Measurements from ENCODE around the gene NSMCE1. TPM values are rescaled to one million over a fixed set of nuclear protein-coding genes. Genes with fewer than 3 reads are reported as not detected.

NSMCE1 gene
- total RNA-seq = 10 to 100 TPM; 50.4 to 71.1 TPM
- 10 to 100 TPM; 62.4 to 76.9 TPM for polyA plus RNA-seq (ENCODE audit: insufficient read length in 2 of 2)
- long read RNA-seq, donor 1, transcript NSMCE1-201 (8 exons, 1,067 nt) = major isoform, 25 of 26 reads
- long read RNA-seq, donor 1, partial matches to known transcripts = 0 of 26 reads
- long read RNA-seq, donor 1, other reads (novel, unspliced or antisense) = 0 of 26 reads
- long read RNA-seq, donor 2, transcript NSMCE1-201 (8 exons, 1,067 nt) = major isoform, 8 of 8 reads
- long read RNA-seq, donor 2, partial matches to known transcripts = 0 of 8 reads
- long read RNA-seq, donor 2, other reads (novel, unspliced or antisense) = 0 of 8 reads
- long read RNA-seq, donor 3, transcript NSMCE1-201 (8 exons, 1,067 nt) = major isoform, 12 of 17 reads
- long read RNA-seq, donor 3, partial matches to known transcripts = 5 of 17 reads
- long read RNA-seq, donor 3, other reads (novel, unspliced or antisense) = 0 of 17 reads
- long read RNA-seq, donor 4, transcript NSMCE1-201 (8 exons, 1,067 nt) = major isoform, 38 of 44 reads
- long read RNA-seq, donor 4, partial matches to known transcripts = 6 of 44 reads
- long read RNA-seq, donor 4, other reads (novel, unspliced or antisense) = 0 of 44 reads

DNA sequence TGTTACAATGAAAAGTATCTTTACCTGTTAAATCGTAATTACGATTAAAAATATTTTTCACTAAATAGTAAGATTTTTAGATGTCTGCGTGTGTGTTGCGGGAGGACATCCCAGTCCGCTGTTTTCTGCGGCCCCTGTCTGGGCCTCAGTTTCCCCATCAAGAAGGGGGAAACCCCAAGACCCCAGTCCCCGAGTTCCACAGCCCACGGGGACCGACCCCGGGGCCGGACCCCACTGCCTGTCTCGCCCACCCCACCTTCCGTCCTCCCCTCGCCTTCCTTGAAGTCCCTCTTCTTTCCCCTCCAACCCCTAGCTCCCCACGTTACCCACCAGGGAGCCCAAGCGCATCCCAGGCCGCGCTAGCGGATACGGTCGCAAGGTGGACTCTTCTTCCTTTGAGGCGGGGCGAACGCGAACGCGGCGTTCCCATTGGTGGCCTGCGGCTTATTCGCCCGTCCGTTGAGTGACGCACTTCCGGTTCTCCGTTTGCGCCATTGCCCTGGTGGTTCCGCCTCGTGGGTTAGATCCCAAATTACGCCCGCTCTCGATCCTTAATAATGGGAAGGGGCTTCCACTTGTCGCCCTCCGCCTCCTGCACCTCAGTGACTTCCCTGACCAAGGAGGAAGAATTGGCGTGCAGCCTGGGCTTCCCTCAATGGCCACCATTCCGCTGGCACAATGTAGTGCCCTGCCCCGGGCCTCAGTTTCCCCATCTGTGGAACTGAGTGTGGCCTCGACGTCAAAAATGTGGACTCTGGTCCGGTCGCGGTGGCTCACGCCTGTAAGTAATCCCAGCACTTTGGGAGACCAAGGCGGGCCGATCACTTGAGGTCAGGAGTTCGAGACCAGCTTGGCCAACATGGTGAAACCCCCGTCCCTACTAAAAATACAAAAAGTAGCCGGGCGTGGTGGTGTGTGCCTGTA lies at the start of gene NSMCE1:
TSS of gene NSMCE1 (minus strand) at position 397 of the 924 bp plus-strand sequence. CDS start 11,202 bp downstream, outside the sequence.
- Histone ChIP-seq H3K36me3 (ENCODE audit: control insufficient read depth, insufficient read depth, low read length) (no peaks in the 10 kb centered on the region), H3K4me1 (ENCODE audit: control insufficient read depth, insufficient read depth, low read length) (peaks cover 16% of the 10 kb centered on the region), H3K4me3 (ENCODE audit: low read depth, low read length) (peak within 1 kb of the TSS; percentile 89), H3K27ac (ENCODE audit: low read depth, low read length) (peak within 1 kb of the TSS; percentile 63), H3K27me3 (ENCODE audit: control insufficient read depth, insufficient read depth, low read length) (no peaks in the 10 kb centered on the region), H3K9me3 (ENCODE audit: control insufficient read depth, insufficient read depth, low read length) (no peaks in the 10 kb centered on the region)
- 6% methylated on average over 49 of the region's 58 CpGs for WGBS (ENCODE audit: insufficient coverage)
- peak; percentile 93 to 99 (median 96) for DNase-seq (ENCODE audit: low read depth in 4 of 6, low spot score in 6 of 6)

GRCh38 chr16:27317738-27318391 lies 49.3 kb upstream of the NSMCE1 start:
- no peak overlapping the region for H3K4me3 ChIP-seq (ENCODE audit: low read depth, low read length)
- no peaks in the 10 kb centered on the region for H3K36me3 ChIP-seq (ENCODE audit: control insufficient read depth, insufficient read depth, low read length)
- H3K9me3 ChIP-seq (ENCODE audit: control insufficient read depth, insufficient read depth, low read length) = no peaks in the 10 kb centered on the region
- 92% methylated on average over 10 of the region's 10 CpGs for WGBS (ENCODE audit: insufficient coverage)
- H3K27me3 ChIP-seq (ENCODE audit: control insufficient read depth, insufficient read depth, low read length) = peaks cover 26% of the 10 kb centered on the region
- H3K27ac ChIP-seq (ENCODE audit: low read depth, low read length) = no peak overlapping the region
- H3K4me1 ChIP-seq (ENCODE audit: control insufficient read depth, insufficient read depth, low read length) = peaks cover 9% of the 10 kb centered on the region
- DNase-seq (ENCODE audit: low read depth in 4 of 6, low spot score in 6 of 6) = no peak

DNA sequence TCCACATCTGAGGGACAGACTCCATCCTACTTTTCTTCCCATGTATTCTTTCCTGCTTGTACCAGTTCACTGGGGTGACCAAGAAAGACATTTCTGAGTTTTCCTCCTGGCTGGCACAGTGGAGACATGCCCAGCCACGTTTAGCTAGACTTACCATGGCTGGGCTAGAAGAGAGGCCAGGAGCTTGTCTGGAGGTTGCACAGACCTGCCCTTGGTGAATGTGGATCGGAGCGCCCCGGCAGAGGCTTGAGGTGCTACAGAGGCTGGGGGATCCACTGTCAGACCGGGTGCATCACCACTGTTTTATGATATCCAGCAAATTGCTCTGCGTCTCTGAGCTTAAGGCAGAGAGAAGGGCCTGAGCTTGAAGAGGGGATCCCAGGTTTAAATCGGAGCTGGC lies 48.7 kb upstream of the NSMCE1 start:
- no peaks in the 10 kb centered on the region for H3K36me3 ChIP-seq (ENCODE audit: control insufficient read depth, insufficient read depth, low read length)
- 81% methylated on average over 7 of the region's 7 CpGs for WGBS (ENCODE audit: insufficient coverage)
- H3K4me3 ChIP-seq (ENCODE audit: low read depth, low read length) = no peak overlapping the region
- H3K27me3 ChIP-seq (ENCODE audit: control insufficient read depth, insufficient read depth, low read length) = peaks cover 31% of the 10 kb centered on the region
- DNase-seq (ENCODE audit: low read depth in 4 of 6, low spot score in 6 of 6) = no peak
- no peaks in the 10 kb centered on the region for H3K9me3 ChIP-seq (ENCODE audit: control insufficient read depth, insufficient read depth, low read length)
- no peak overlapping the region for H3K27ac ChIP-seq (ENCODE audit: low read depth, low read length)
- H3K4me1 ChIP-seq (ENCODE audit: control insufficient read depth, insufficient read depth, low read length) = peaks cover 9% of the 10 kb centered on the region

DNA sequence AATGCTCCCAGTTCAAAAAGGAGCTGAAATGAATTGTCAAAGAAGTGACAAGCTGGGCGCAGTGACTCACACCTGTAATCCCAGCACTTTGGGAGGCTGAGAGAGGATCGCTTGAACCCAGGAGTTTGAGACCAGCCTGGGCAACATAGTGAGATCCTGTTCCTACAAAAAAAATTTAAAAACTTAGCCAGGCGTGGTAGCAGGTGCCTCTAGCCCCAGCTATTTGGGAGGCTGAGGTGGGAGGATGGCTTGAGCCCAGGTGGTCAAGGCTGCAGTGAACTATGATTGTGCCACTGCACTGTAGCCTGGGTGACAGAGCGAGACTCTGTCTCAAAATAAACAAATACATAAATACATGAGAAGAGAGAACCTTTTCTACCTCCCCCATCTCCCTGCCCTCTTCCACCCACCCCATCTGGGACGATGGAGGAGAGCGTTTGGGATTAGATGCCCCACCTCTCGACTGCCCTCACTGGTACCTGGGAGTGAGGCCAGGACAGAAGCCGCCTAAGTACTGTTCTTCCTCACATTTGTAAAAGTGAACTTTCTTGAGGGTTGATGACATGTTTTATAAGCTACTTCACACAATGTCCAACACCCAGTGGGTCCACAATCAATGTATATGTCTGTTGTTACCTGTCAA lies 47.6 kb upstream of the NSMCE1 start:
- no peak overlapping the region for H3K27ac ChIP-seq (ENCODE audit: low read depth, low read length)
- no peaks in the 10 kb centered on the region for H3K36me3 ChIP-seq (ENCODE audit: control insufficient read depth, insufficient read depth, low read length)
- DNase-seq (ENCODE audit: low read depth in 4 of 6, low spot score in 6 of 6) = no peak
- 95% methylated on average over 2 of the region's 8 CpGs for WGBS (ENCODE audit: insufficient coverage)
- H3K4me3 ChIP-seq (ENCODE audit: low read depth, low read length) = no peak overlapping the region
- peaks cover 39% of the 10 kb centered on the region for H3K27me3 ChIP-seq (ENCODE audit: control insufficient read depth, insufficient read depth, low read length)
- peaks cover 9% of the 10 kb centered on the region for H3K4me1 ChIP-seq (ENCODE audit: control insufficient read depth, insufficient read depth, low read length)
- no peaks in the 10 kb centered on the region for H3K9me3 ChIP-seq (ENCODE audit: control insufficient read depth, insufficient read depth, low read length)

GRCh38 chr16:27315333-27316037 lies 46.9 kb upstream of the NSMCE1 start:
- Histone ChIP-seq H3K27me3 (ENCODE audit: control insufficient read depth, insufficient read depth, low read length) (peaks cover 40% of the 10 kb centered on the region), H3K4me3 (ENCODE audit: low read depth, low read length) (no peak overlapping the region), H3K4me1 (ENCODE audit: control insufficient read depth, insufficient read depth, low read length) (peaks cover 9% of the 10 kb centered on the region), H3K36me3 (ENCODE audit: control insufficient read depth, insufficient read depth, low read length) (no peaks in the 10 kb centered on the region), H3K9me3 (ENCODE audit: control insufficient read depth, insufficient read depth, low read length) (no peaks in the 10 kb centered on the region), H3K27ac (ENCODE audit: low read depth, low read length) (no peak overlapping the region)
- no peak for DNase-seq (ENCODE audit: low read depth in 4 of 6, low spot score in 6 of 6)
- WGBS (ENCODE audit: insufficient coverage) = 57% methylated on average over 7 of the region's 9 CpGs

GRCh38 chr16:27314986-27315332 lies 46.4 kb upstream of the NSMCE1 start:
- Histone ChIP-seq H3K9me3 (ENCODE audit: control insufficient read depth, insufficient read depth, low read length) (no peaks in the 10 kb centered on the region), H3K4me3 (ENCODE audit: low read depth, low read length) (no peak overlapping the region), H3K27me3 (ENCODE audit: control insufficient read depth, insufficient read depth, low read length) (peaks cover 40% of the 10 kb centered on the region), H3K27ac (ENCODE audit: low read depth, low read length) (no peak overlapping the region), H3K36me3 (ENCODE audit: control insufficient read depth, insufficient read depth, low read length) (no peaks in the 10 kb centered on the region), H3K4me1 (ENCODE audit: control insufficient read depth, insufficient read depth, low read length) (peaks cover 9% of the 10 kb centered on the region)
- no peak for DNase-seq (ENCODE audit: low read depth in 4 of 6, low spot score in 6 of 6)
- 90% methylated on average over 1 of the region's 2 CpGs for WGBS (ENCODE audit: insufficient coverage)

DNA sequence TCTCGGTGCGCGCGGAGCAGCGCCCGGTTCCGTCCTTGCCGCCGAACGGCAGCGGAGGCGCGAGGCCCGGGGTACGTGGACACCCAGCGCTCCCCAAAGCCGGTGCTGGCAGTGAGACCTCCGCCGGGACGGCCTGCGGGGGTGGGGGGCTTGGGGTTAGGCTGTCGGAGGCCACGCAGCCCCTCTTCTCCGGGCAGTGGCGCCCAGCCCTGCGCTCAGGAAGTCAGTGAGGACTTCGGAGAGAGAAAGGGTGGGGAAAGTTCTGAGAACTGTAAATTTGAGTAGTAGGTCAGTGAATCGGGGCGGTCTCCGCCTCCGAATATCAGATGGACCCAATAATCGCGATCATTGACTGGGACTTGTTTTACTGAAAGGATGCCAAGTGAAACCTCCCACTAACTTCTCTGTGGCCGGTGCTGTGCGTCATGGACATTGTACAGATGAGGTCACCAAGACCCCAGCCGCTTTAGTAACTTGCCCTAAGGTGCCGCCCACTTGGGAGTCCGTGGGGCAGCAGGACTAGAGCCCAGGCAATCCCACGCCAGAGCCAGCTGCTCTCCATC lies 45.7 kb upstream of the NSMCE1 start:
- Histone ChIP-seq H3K4me1 (ENCODE audit: control insufficient read depth, insufficient read depth, low read length) (peaks cover 9% of the 10 kb centered on the region), H3K9me3 (ENCODE audit: control insufficient read depth, insufficient read depth, low read length) (no peaks in the 10 kb centered on the region), H3K27ac (ENCODE audit: low read depth, low read length) (peak overlapping the region; percentile 64), H3K27me3 (ENCODE audit: control insufficient read depth, insufficient read depth, low read length) (peaks cover 40% of the 10 kb centered on the region), H3K36me3 (ENCODE audit: control insufficient read depth, insufficient read depth, low read length) (no peaks in the 10 kb centered on the region), H3K4me3 (ENCODE audit: low read depth, low read length) (peak overlapping the region; percentile 43)
- WGBS (ENCODE audit: insufficient coverage) = 2% methylated on average over 37 of the region's 39 CpGs
- DNase-seq (ENCODE audit: low read depth in 4 of 6, low spot score in 6 of 6) = peak in 2 of 6 donors; percentile 7 to 54

GRCh38 chr16:27313422-27314160 lies 45.0 kb upstream of the NSMCE1 start, which contains the start of gene IL4R:
TSS of gene IL4R (plus strand) at chr16:27313974. CDS start at chr16:27340204, 26,230 bp downstream.
- peaks cover 9% of the 10 kb centered on the region for H3K4me1 ChIP-seq (ENCODE audit: control insufficient read depth, insufficient read depth, low read length)
- peaks cover 3% of the 10 kb centered on the region for H3K9me3 ChIP-seq (ENCODE audit: control insufficient read depth, insufficient read depth, low read length)
- DNase-seq (ENCODE audit: low read depth in 4 of 6, low spot score in 6 of 6) = peak in 1 of 6 donors; percentile 40
- peak within 1 kb of the TSS; percentile 45 for H3K4me3 ChIP-seq (ENCODE audit: low read depth, low read length)
- peaks cover 40% of the 10 kb centered on the region for H3K27me3 ChIP-seq (ENCODE audit: control insufficient read depth, insufficient read depth, low read length)
- WGBS (ENCODE audit: insufficient coverage) = under 1% methylated on average over 82 of the region's 85 CpGs
- H3K27ac ChIP-seq (ENCODE audit: low read depth, low read length) = peak within 1 kb of the TSS; percentile 64
- H3K36me3 ChIP-seq (ENCODE audit: control insufficient read depth, insufficient read depth, low read length) = no peaks in the 10 kb centered on the region
